ENCODE measurements around the gene CHKA.

Gene CHKA

GRCh38 chr11:68121067-68121899 is at the start of gene CHKA:
TSS of gene CHKA (minus strand) at chr11:68121388. CDS start at chr11:68121177, 211 bp downstream.
- DNase-seq (ENCODE audit: low read depth), result peak; percentile 79

GRCh38 chr11:68169442-68169841 is 48.3 kb upstream of the CHKA start:
- no peak for DNase-seq (ENCODE audit: low read depth)

GRCh38 chr11:68168694-68169093 is 47.5 kb upstream of the CHKA start:
- DNase-seq (ENCODE audit: low read depth), result no peak

- DNase-seq (ENCODE audit: low read depth), result no peak
Observed at GRCh38 chr11:68167474-68167873, 46.3 kb upstream of the CHKA start.

- DNase-seq (ENCODE audit: low read depth), result no peak
Observed at GRCh38 chr11:68166969-68167368, 45.8 kb upstream of the CHKA start.

GRCh38 chr11:68165601-68166000 is 44.4 kb upstream of the CHKA start:
- DNase-seq (ENCODE audit: low read depth), result no peak

GRCh38 chr11:68164437-68164836 is 43.2 kb upstream of the CHKA start:
- DNase-seq (ENCODE audit: low read depth), result no peak

GRCh38 chr11:68163691-68164090 is 42.5 kb upstream of the CHKA start:
- DNase-seq (ENCODE audit: low read depth), result no peak

GRCh38 chr11:68160100-68160695 is 39.0 kb upstream of the CHKA start:
- DNase-seq (ENCODE audit: low read depth), result no peak

GRCh38 chr11:68159665-68160064 is 38.5 kb upstream of the CHKA start:
- DNase-seq (ENCODE audit: low read depth), result no peak

- no peak for DNase-seq (ENCODE audit: low read depth)
Observed at GRCh38 chr11:68159161-68159560, 38.0 kb upstream of the CHKA start.

GRCh38 chr11:68158580-68158979 is 37.4 kb upstream of the CHKA start:
- DNase-seq (ENCODE audit: low read depth), result no peak

GRCh38 chr11:68153742-68154141 is 32.6 kb upstream of the CHKA start:
- no peak for DNase-seq (ENCODE audit: low read depth)

GRCh38 chr11:68150037-68150436 is 28.8 kb upstream of the CHKA start:
- DNase-seq (ENCODE audit: low read depth), result no peak

GRCh38 chr11:68149417-68149816 is 28.2 kb upstream of the CHKA start:
- DNase-seq (ENCODE audit: low read depth), result no peak

GRCh38 chr11:68148879-68149278 is 27.7 kb upstream of the CHKA start:
- no peak for DNase-seq (ENCODE audit: low read depth)

GRCh38 chr11:68148071-68148805 is 27.1 kb upstream of the CHKA start:
- no peak for DNase-seq (ENCODE audit: low read depth)

- DNase-seq (ENCODE audit: low read depth), result no peak
Observed at GRCh38 chr11:68146704-68147474, 25.7 kb upstream of the CHKA start.

GRCh38 chr11:68146010-68146540 is 24.9 kb upstream of the CHKA start:
- DNase-seq (ENCODE audit: low read depth), result no peak

- no peak for DNase-seq (ENCODE audit: low read depth)
Observed at GRCh38 chr11:68145120-68145866, 24.1 kb upstream of the CHKA start.

- DNase-seq (ENCODE audit: low read depth), result no peak
Observed at GRCh38 chr11:68143310-68143689, 22.1 kb upstream of the CHKA start.
